HCT116 (cell line): ENCODE data around the gene CGB5. TPM values are rescaled to one million over a fixed set of nuclear protein-coding genes. Genes with fewer than 3 reads are reported as not detected.

ENCODE experiments used
- ATAC-seq: fragments of 200-7000 bp; cut with Tn5 transposase; 2 replicates; pipeline ENCODE4 v1.9.1; 2020; ENCODE audit warnings: mild to moderate bottlenecking, moderate library complexity
- BruUV-seq: library from RNA; stranded (reverse); fragments of 400-500 nt; replicated peaks from 2 replicates; lab custom pipeline; 2021; lab: Mats Ljungman, UMichigan
- CTCF ChIA-PET: fragments of 300-600 bp; sonication (Branson Sonifier 250); formaldehyde crosslinking; loops from one replicate; lab custom pipeline; 2021; ENCODE audit warnings: antibody characterized with exemption; lab: Charles Lee
- POLR2A ChIA-PET: fragments of 300-600, 350-600 bp; sonication (Branson Sonifier 250); formaldehyde crosslinking; loops from one replicate; lab custom pipeline; 2021; ENCODE audit warnings: antibody characterized with exemption; lab: Charles Lee
- RAD21 ChIA-PET, 2 experiments: fragments of 300-600 bp; sonication (Branson Sonifier 250); formaldehyde crosslinking; loops; one replicate each; lab custom pipeline; 2023; ENCODE audit warnings: low total read pairs in 2 of 2; ENCODE audit not compliant: uncharacterized antibody in 2 of 2, unreplicated experiment in 2 of 2, low non-redundant PET in 1 of 2; lab: Charles Lee
- DNase-seq: peaks from one replicate; pipeline ENCODE4 v3.0.0-alpha.2; 2010; ENCODE audit warnings: low read depth, low spot score
- H2AFZ ChIP-seq: fragments of 200-600 bp; shearing (Covaris generic), sonication (generic); 2 replicates; pipeline ENCODE4 v1.6.1; 2017; ENCODE audit warnings: low read depth, mixed run types, mixed read lengths, antibody characterized with exemption, low read length; ENCODE audit not compliant: poor library complexity, severe bottlenecking
- H3K27ac ChIP-seq: 2 replicates; pipeline ENCODE4 v1.5.1; 2012; ENCODE audit warnings: low read depth, low read length
- H3K27me3 ChIP-seq: fragments of 200-600 bp; sonication (generic); 2 replicates; pipeline ENCODE4 v1.6.1; 2016; ENCODE audit warnings: mixed run types, low read length, mixed read lengths; ENCODE audit not compliant: insufficient read depth
- H3K36me3 ChIP-seq, 2 experiments: fragments of 200-500 bp in 1 of 2; fragments of 200-600 bp in 1 of 2; sonication (Bioruptor generic) in 1 of 2; sonication (generic) in 1 of 2; 2 replicates each; pipeline versions ENCODE4 v1.5.1 to v1.6.1; 2014 to 2016; ENCODE audit warnings: low read length in 2 of 2, inconsistent platforms in 1 of 2, mixed read lengths in 1 of 2, mixed run types in 1 of 2; ENCODE audit not compliant: insufficient read depth in 2 of 2, control insufficient read depth in 1 of 2
- H3K4me1 ChIP-seq, 2 experiments: fragments of 200-600 bp in 1 of 2; sonication (generic) in 1 of 2; 2 replicates each; pipeline versions ENCODE4 v1.5.1 to v1.6.1; 2012 to 2017; ENCODE audit warnings: low read length in 2 of 2, inconsistent platforms in 1 of 2, mild to moderate bottlenecking in 1 of 2, mixed read lengths in 1 of 2, mixed run types in 1 of 2, moderate library complexity in 1 of 2; ENCODE audit not compliant: insufficient read depth in 2 of 2, control insufficient read depth in 1 of 2
- H3K4me2 ChIP-seq: fragments of 200-600 bp; sonication (generic); 2 replicates; pipeline ENCODE4 v1.6.1; 2017; ENCODE audit warnings: mixed run types, low read length, mixed read lengths
- H3K4me3 ChIP-seq, 2 experiments: fragments of 200-600 bp in 1 of 2; sonication (generic) in 1 of 2; replicated peaks in 1 of 2; 2 replicates each; pipeline ENCODE4 v1.5.1; 2011 to 2016; ENCODE audit warnings: low read length in 2 of 2, control low read depth in 1 of 2, low read depth in 1 of 2, mild to moderate bottlenecking in 1 of 2, mixed read lengths in 1 of 2, mixed run types in 1 of 2
- H3K79me2 ChIP-seq: fragments of 200-600 bp; sonication (generic); 2 replicates; pipeline ENCODE4 v1.6.1; 2017; ENCODE audit warnings: mild to moderate bottlenecking, mixed run types, low read length, moderate library complexity, mixed read lengths; ENCODE audit not compliant: insufficient read depth
- H3K9ac ChIP-seq: fragments of 200-600 bp; sonication (generic); 2 replicates; pipeline ENCODE4 v1.6.1; 2016; ENCODE audit warnings: low read length, mixed read lengths
- H3K9me2 ChIP-seq: fragments of 200-600 bp; sonication (generic), shearing (Covaris generic); 2 replicates; pipeline ENCODE4 v1.6.1; 2017; ENCODE audit warnings: mixed run types, mild to moderate bottlenecking, moderate library complexity; ENCODE audit not compliant: insufficient read depth
- H3K9me3 ChIP-seq, 2 experiments: fragments of 200-500 bp in 1 of 2; fragments of 200-600 bp in 1 of 2; sonication (Bioruptor generic) in 1 of 2; sonication (generic) in 1 of 2; 2 replicates each; pipeline ENCODE4 v1.6.1; 2014 to 2017; ENCODE audit warnings: low read length in 2 of 2, mixed read lengths in 2 of 2, inconsistent platforms in 1 of 2, low read depth in 1 of 2, mild to moderate bottlenecking in 1 of 2, mixed run types in 1 of 2, moderate library complexity in 1 of 2; ENCODE audit not compliant: control insufficient read depth in 1 of 2, insufficient read depth in 1 of 2
- H4K20me1 ChIP-seq: fragments of 200-600 bp; sonication (generic), shearing (Covaris generic); 2 replicates; pipeline ENCODE4 v1.6.1; 2017; ENCODE audit warnings: mixed run types, mild to moderate bottlenecking, moderate library complexity; ENCODE audit not compliant: insufficient read depth
- JUND ChIP-seq: IDR thresholded peaks from 2 replicates; pipeline ENCODE4 v1.6.1; 2012
- POLR2AphosphoS5 ChIP-seq: IDR thresholded peaks from 2 replicates; pipeline ENCODE4 v1.6.1; 2011; ENCODE audit warnings: mild to moderate bottlenecking, low read depth, low read length, moderate library complexity
- RAD21 ChIP-seq: IDR thresholded peaks from 2 replicates; pipeline ENCODE4 v1.6.1; 2012; ENCODE audit warnings: low read depth, mild to moderate bottlenecking
- SIN3A ChIP-seq: IDR thresholded peaks from 2 replicates; pipeline ENCODE4 v1.6.1; 2012; ENCODE audit warnings: low read depth
- ZBTB33 ChIP-seq: IDR thresholded peaks from 2 replicates; pipeline ENCODE4 v1.6.1; 2011; ENCODE audit warnings: mild to moderate bottlenecking, low read length, moderate library complexity; ENCODE audit not compliant: insufficient replicate concordance; ENCODE audit errors: extremely low read depth
- ZNF274 ChIP-seq: fragments of 200-500 bp; sonication (Bioruptor generic); IDR thresholded peaks from 2 replicates; pipeline ENCODE4 v1.6.1; 2014; ENCODE audit warnings: mild to moderate bottlenecking, low read depth, low read length, inconsistent platforms
- intact Hi-C: fragments of 100-400 bp; cut with micrococcal nuclease; formaldehyde crosslinking; loops from 2 replicates; pipeline ENCODE4 v1.10.0; 2022
- total RNA-seq: library from RNA; stranded (reverse); gene quantifications from one replicate; pipeline ENCODE4 v1.2.1, GENCODE V29; 2021; ENCODE audit not compliant: unreplicated experiment
- TF ChIP-seq, protein P1 (sequence below), 3 experiments: fragments of 200-600 bp in 1 of 3; sonication (generic) in 1 of 3; IDR thresholded peaks in 2 of 3; conservative IDR thresholded peaks in 1 of 3; 2 replicates each; pipeline ENCODE4 v1.5.1; 2012 to 2017; ENCODE audit warnings: low read depth in 2 of 3, low read length in 2 of 3, antibody characterized with exemption in 1 of 3, borderline replicate concordance in 1 of 3, control low read depth in 1 of 3, mild to moderate bottlenecking in 1 of 3, mixed read lengths in 1 of 3, mixed run types in 1 of 3, moderate library complexity in 1 of 3; ENCODE audit not compliant: insufficient read depth in 1 of 3
- TF ChIP-seq, protein P2 (sequence below): IDR thresholded peaks from 2 replicates; pipeline ENCODE4 v1.6.1; 2012

Gene CGB5
- total RNA-seq, 1 experiment from 2014 or later = not detected

GRCh38 chr19:49064768-49065611 is 21.3 kb downstream of the CGB5 start, which contains the start of gene NTF4:
NTF4 (minus strand) TSS chr19:49064818; CDS start chr19:49061997, 2,821 bp downstream.
- Histone ChIP-seq H3K27me3 (no peaks in the 10 kb centered on the region), H3K9ac (peak within 1 kb of the TSS; percentile 67), H3K4me3 (peak within 1 kb of the TSS; percentile 42 to 56), H3K4me1 (peaks cover 32 to 68% of the 10 kb centered on the region in 2 experiments), H4K20me1 (no peaks in the 10 kb centered on the region), H3K79me2 (no peaks in the 10 kb centered on the region), H3K4me2 (peak within 1 kb of the TSS; percentile 89), H3K36me3 (no peaks in the 10 kb centered on the region), H3K9me3 (no peaks in the 10 kb centered on the region), H3K9me2 (no peaks in the 10 kb centered on the region), H3K27ac (peak within 1 kb of the TSS; percentile 69)
- RAD21 ChIA-PET = interaction anchor here in 1 of 2 experiments (0.6 to 0.8 kb wide), 2 partner anchors 13 to 72 kb away, joined by 3 read pairs; partner anchors contain the start of genes GYS1 and RUVBL2
- intact Hi-C loops = no loop called here
- ATAC-seq = peak; percentile 83
- BruUV-seq = no TSS peak
- TF ChIP-seq JUND = no peak
- TF ChIP-seq, protein P1, sequence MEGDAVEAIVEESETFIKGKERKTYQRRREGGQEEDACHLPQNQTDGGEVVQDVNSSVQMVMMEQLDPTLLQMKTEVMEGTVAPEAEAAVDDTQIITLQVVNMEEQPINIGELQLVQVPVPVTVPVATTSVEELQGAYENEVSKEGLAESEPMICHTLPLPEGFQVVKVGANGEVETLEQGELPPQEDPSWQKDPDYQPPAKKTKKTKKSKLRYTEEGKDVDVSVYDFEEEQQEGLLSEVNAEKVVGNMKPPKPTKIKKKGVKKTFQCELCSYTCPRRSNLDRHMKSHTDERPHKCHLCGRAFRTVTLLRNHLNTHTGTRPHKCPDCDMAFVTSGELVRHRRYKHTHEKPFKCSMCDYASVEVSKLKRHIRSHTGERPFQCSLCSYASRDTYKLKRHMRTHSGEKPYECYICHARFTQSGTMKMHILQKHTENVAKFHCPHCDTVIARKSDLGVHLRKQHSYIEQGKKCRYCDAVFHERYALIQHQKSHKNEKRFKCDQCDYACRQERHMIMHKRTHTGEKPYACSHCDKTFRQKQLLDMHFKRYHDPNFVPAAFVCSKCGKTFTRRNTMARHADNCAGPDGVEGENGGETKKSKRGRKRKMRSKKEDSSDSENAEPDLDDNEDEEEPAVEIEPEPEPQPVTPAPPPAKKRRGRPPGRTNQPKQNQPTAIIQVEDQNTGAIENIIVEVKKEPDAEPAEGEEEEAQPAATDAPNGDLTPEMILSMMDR (IDR thresholded peaks at IDR 0.05 in 2 of 3, conservative IDR thresholded peaks at IDR 0.05 in 1 of 3; ENCODE audit: borderline replicate concordance in 1 of 3, insufficient read depth in 1 of 3, low read depth in 2 of 3, low read length in 2 of 3) = no peak
- TF ChIP-seq, protein P2, sequence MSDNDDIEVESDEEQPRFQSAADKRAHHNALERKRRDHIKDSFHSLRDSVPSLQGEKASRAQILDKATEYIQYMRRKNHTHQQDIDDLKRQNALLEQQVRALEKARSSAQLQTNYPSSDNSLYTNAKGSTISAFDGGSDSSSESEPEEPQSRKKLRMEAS = no peak
- TF ChIP-seq RAD21 = no peak
- TF ChIP-seq POLR2AphosphoS5 = peak; percentile 66
- TF ChIP-seq SIN3A = no peak
- TF ChIP-seq ZNF274 = no peak
- no peak for TF ChIP-seq ZBTB33
- TF ChIP-seq, all 23 proteins: peak for 1
- ChIA-PET POLR2A (interaction anchor here (0.6 kb wide), 1 partner anchor 89 kb away, joined by 3 read pairs; no protein-coding TSS in a partner anchor), CTCF (interaction anchor here (0.6 to 1.8 kb wide), 3 partner anchors 9 to 65 kb away, joined by 4 to 18 read pairs (median 4); no protein-coding TSS in a partner anchor)
- no peak for DNase-seq
- H2AFZ ChIP-seq = no peak within 1 kb of the TSS
